Stimulated activated naive CD8-positive, alpha-beta T cell treated with anti-CD3 and anti-CD28 coated beads, Interleukin-15, Interleukin-2, amounts not matched to agents 100 ng/mL and 50 ng/mL, for 24 hours (primary cell): ENCODE results near the gene NOS1AP.
"Not testable (repeated sequence)": the region's sequence is repeated elsewhere in the genome, so short reads cannot be mapped to it uniquely, and the experiment has no call there.

Source experiments
- H3K27ac Mint-ChIP-seq: one replicate; pipeline ENCODE4 v1.8.0; 2021; ENCODE audit warnings: mild to moderate bottlenecking, mixed read lengths
- H3K27me3 Mint-ChIP-seq: one replicate; pipeline ENCODE4 v1.8.0; 2021; ENCODE audit warnings: mixed read lengths
- H3K36me3 Mint-ChIP-seq: one replicate; pipeline ENCODE4 v1.8.0; 2021; ENCODE audit warnings: low read depth, mixed read lengths
- H3K4me1 Mint-ChIP-seq: one replicate; pipeline ENCODE4 v1.8.0; 2021; ENCODE audit warnings: low read depth, mixed read lengths
- H3K4me3 Mint-ChIP-seq: one replicate; pipeline ENCODE4 v1.8.0; 2021; ENCODE audit warnings: mild to moderate bottlenecking, mixed read lengths
- H3K9me3 Mint-ChIP-seq: one replicate; pipeline ENCODE4 v1.8.0; 2021; ENCODE audit warnings: mixed read lengths

Gene NOS1AP

GRCh38 chr1:162329826-162330225 is 260.3 kb downstream of the NOS1AP start:
- H3K4me1 Mint-ChIP-seq, result no peaks in the 10 kb centered on the region
- H3K9me3 Mint-ChIP-seq, result no peaks in the 10 kb centered on the region
- H3K4me3 Mint-ChIP-seq, result no peak overlapping the region
- peaks cover 13% of the 10 kb centered on the region for H3K27me3 Mint-ChIP-seq
- H3K36me3 Mint-ChIP-seq, result no peaks in the 10 kb centered on the region
- H3K27ac Mint-ChIP-seq, result no peak overlapping the region

- H3K4me3 Mint-ChIP-seq, result no peak overlapping the region
- H3K9me3 Mint-ChIP-seq, result no peaks in the 10 kb centered on the region
- H3K27ac Mint-ChIP-seq, result no peak overlapping the region
- no peaks in the 10 kb centered on the region for H3K4me1 Mint-ChIP-seq
- H3K27me3 Mint-ChIP-seq, result peaks cover 8% of the 10 kb centered on the region
- no peaks in the 10 kb centered on the region for H3K36me3 Mint-ChIP-seq
Measured at GRCh38 chr1:162333991-162334390, 264.5 kb downstream of the NOS1AP start.

- H3K27ac Mint-ChIP-seq, result no peak overlapping the region
- no peaks in the 10 kb centered on the region for H3K36me3 Mint-ChIP-seq
- H3K9me3 Mint-ChIP-seq, result no peaks in the 10 kb centered on the region
- no peaks in the 10 kb centered on the region for H3K4me1 Mint-ChIP-seq
- no peak overlapping the region for H3K4me3 Mint-ChIP-seq
- H3K27me3 Mint-ChIP-seq, result peaks cover 8% of the 10 kb centered on the region
Measured at GRCh38 chr1:162335126-162335525, 265.6 kb downstream of the NOS1AP start.

GRCh38 chr1:162336621-162337285 is 267.3 kb downstream of the NOS1AP start:
- no peaks in the 10 kb centered on the region for H3K4me1 Mint-ChIP-seq
- H3K27ac Mint-ChIP-seq, result no peak overlapping the region
- no peaks in the 10 kb centered on the region for H3K9me3 Mint-ChIP-seq
- peaks cover 3% of the 10 kb centered on the region for H3K27me3 Mint-ChIP-seq
- no peak overlapping the region for H3K4me3 Mint-ChIP-seq
- no peaks in the 10 kb centered on the region for H3K36me3 Mint-ChIP-seq

- H3K4me3 Mint-ChIP-seq, result no peak overlapping the region
- H3K9me3 Mint-ChIP-seq, result no peaks in the 10 kb centered on the region
- no peaks in the 10 kb centered on the region for H3K36me3 Mint-ChIP-seq
- H3K27me3 Mint-ChIP-seq, result peaks cover 10% of the 10 kb centered on the region
- H3K27ac Mint-ChIP-seq, result no peak overlapping the region
- no peaks in the 10 kb centered on the region for H3K4me1 Mint-ChIP-seq
Measured at GRCh38 chr1:162342452-162342983, 273.0 kb downstream of the NOS1AP start.

- Mint-ChIP-seq H3K27me3 (peaks cover 10% of the 10 kb centered on the region), H3K36me3 (no peaks in the 10 kb centered on the region), H3K9me3 (no peaks in the 10 kb centered on the region), H3K4me1 (no peaks in the 10 kb centered on the region), H3K27ac (no peak overlapping the region), H3K4me3 (no peak overlapping the region)
Measured at GRCh38 chr1:162343470-162343869, 274.0 kb downstream of the NOS1AP start.

GRCh38 chr1:162347281-162347680 is 277.8 kb downstream of the NOS1AP start:
- no peaks in the 10 kb centered on the region for H3K4me1 Mint-ChIP-seq
- H3K27me3 Mint-ChIP-seq, result peaks cover 13% of the 10 kb centered on the region
- no peak overlapping the region for H3K4me3 Mint-ChIP-seq
- no peaks in the 10 kb centered on the region for H3K36me3 Mint-ChIP-seq
- H3K9me3 Mint-ChIP-seq, result no peaks in the 10 kb centered on the region
- no peak overlapping the region for H3K27ac Mint-ChIP-seq

GRCh38 chr1:162349635-162350330 is 280.3 kb downstream of the NOS1AP start:
- H3K27ac Mint-ChIP-seq, result peak overlapping the region; percentile 6

GRCh38 chr1:162351246-162351842 is 281.9 kb downstream of the NOS1AP start:
- Mint-ChIP-seq H3K9me3 (no peaks in the 10 kb centered on the region), H3K27ac (no peak overlapping the region), H3K27me3 (peaks cover 4% of the 10 kb centered on the region), H3K36me3 (no peaks in the 10 kb centered on the region), H3K4me3 (no peak overlapping the region), H3K4me1 (no peaks in the 10 kb centered on the region)

More at GRCh38 chr1:162349635-162350330, 280.3 kb downstream of the NOS1AP start:
- Mint-ChIP-seq H3K9me3 (no peaks in the 10 kb centered on the region), H3K4me3 (no peak overlapping the region), H3K27me3 (peaks cover 4% of the 10 kb centered on the region), H3K36me3 (no peaks in the 10 kb centered on the region), H3K4me1 (no peaks in the 10 kb centered on the region)

- not testable (repeated sequence) for H3K4me1 Mint-ChIP-seq, H3K27me3 Mint-ChIP-seq, H3K9me3 Mint-ChIP-seq, H3K4me3 Mint-ChIP-seq, H3K36me3 Mint-ChIP-seq, H3K27ac Mint-ChIP-seq
Measured at GRCh38 chr1:162351874-162352273, 282.4 kb downstream of the NOS1AP start.

GRCh38 chr1:162353078-162353477 is 283.6 kb downstream of the NOS1AP start:
- Mint-ChIP-seq H3K9me3 (no peaks in the 10 kb centered on the region), H3K27ac (no peak overlapping the region), H3K4me1 (no peaks in the 10 kb centered on the region), H3K4me3 (no peak overlapping the region), H3K36me3 (no peaks in the 10 kb centered on the region), H3K27me3 (peaks cover 4% of the 10 kb centered on the region)

- peaks cover 4% of the 10 kb centered on the region for H3K27me3 Mint-ChIP-seq
- no peaks in the 10 kb centered on the region for H3K4me1 Mint-ChIP-seq
- H3K27ac Mint-ChIP-seq, result peak overlapping the region; percentile 27
- no peak overlapping the region for H3K4me3 Mint-ChIP-seq
- no peaks in the 10 kb centered on the region for H3K9me3 Mint-ChIP-seq
- no peaks in the 10 kb centered on the region for H3K36me3 Mint-ChIP-seq
Measured at GRCh38 chr1:162353702-162354101, 284.2 kb downstream of the NOS1AP start.

- H3K4me1 Mint-ChIP-seq, result no peaks in the 10 kb centered on the region
Measured at GRCh38 chr1:162357681-162358266, 288.3 kb downstream of the NOS1AP start.

GRCh38 chr1:162358928-162359327 is 289.4 kb downstream of the NOS1AP start:
- no peaks in the 10 kb centered on the region for H3K4me1 Mint-ChIP-seq
- no peaks in the 10 kb centered on the region for H3K9me3 Mint-ChIP-seq
- peaks cover 4% of the 10 kb centered on the region for H3K27me3 Mint-ChIP-seq
- no peak overlapping the region for H3K4me3 Mint-ChIP-seq
- no peaks in the 10 kb centered on the region for H3K36me3 Mint-ChIP-seq
- no peak overlapping the region for H3K27ac Mint-ChIP-seq

More at GRCh38 chr1:162357681-162358266, 288.3 kb downstream of the NOS1AP start:
- Mint-ChIP-seq H3K9me3 (no peaks in the 10 kb centered on the region), H3K27ac (no peak overlapping the region), H3K27me3 (no peaks in the 10 kb centered on the region), H3K4me3 (no peak overlapping the region), H3K36me3 (no peaks in the 10 kb centered on the region)
